WTC11 (cell line): ENCODE results near the gene COL5A1. TPM values are rescaled to one million over a fixed set of nuclear protein-coding genes. Genes with fewer than 3 reads are reported as not detected.

Experiments used
- ATAC-seq: fragments of 200-7000 bp; cut with Tn5 transposase; 2 replicates; pipeline ENCODE4 v1.10.0; 2021; ENCODE audit warnings: mild to moderate bottlenecking, moderate library complexity
- CTCF ChIA-PET: fragments of 300-600 bp; sonication (Branson Sonifier 250); formaldehyde crosslinking; loops from one replicate; lab custom pipeline; 2021; ENCODE audit warnings: antibody characterized with exemption; lab: Charles Lee
- POLR2A ChIA-PET: fragments of 350-600 bp; sonication (Branson Sonifier 250); formaldehyde crosslinking; loops from one replicate; lab custom pipeline; 2021; ENCODE audit warnings: antibody characterized with exemption; lab: Charles Lee
- DNase-seq: peaks from one replicate; pipeline ENCODE4 v3.0.0; 2021; ENCODE audit warnings: low spot score
- H3K27ac Mint-ChIP-seq: 2 replicates; pipeline ENCODE4 v1.8.0; 2021; ENCODE audit warnings: mixed read lengths
- H3K27me3 Mint-ChIP-seq: 2 replicates; pipeline ENCODE4 v1.8.0; 2021; ENCODE audit warnings: low read depth, mild to moderate bottlenecking, moderate library complexity, mixed read lengths
- H3K36me3 Mint-ChIP-seq: 2 replicates; pipeline ENCODE4 v1.8.0; 2021; ENCODE audit warnings: mixed read lengths
- H3K4me1 Mint-ChIP-seq: 2 replicates; pipeline ENCODE4 v1.8.0; 2022; ENCODE audit warnings: mixed read lengths
- H3K4me3 Mint-ChIP-seq: 2 replicates; pipeline ENCODE4 v1.8.0; 2021; ENCODE audit warnings: mild to moderate bottlenecking, moderate library complexity, mixed read lengths
- H3K9me3 Mint-ChIP-seq: 2 replicates; pipeline ENCODE4 v1.8.0; 2021; ENCODE audit warnings: mixed read lengths
- ARID4B ChIP-seq: sonication (generic); formaldehyde crosslinking; IDR thresholded peaks from 2 replicates; pipeline ENCODE4 v1.8.0; 2023; ENCODE audit warnings: missing genetic modification reagents, mild to moderate bottlenecking, borderline replicate concordance
- ATF6 ChIP-seq: sonication (generic); formaldehyde crosslinking; IDR thresholded peaks from 2 replicates; pipeline ENCODE4 v1.8.1; 2023; ENCODE audit warnings: mild to moderate bottlenecking, missing genetic modification reagents
- CTCF ChIP-seq: fragments of 200-600 bp; IDR thresholded peaks from 2 replicates; pipeline ENCODE4 v1.8.0; 2022; ENCODE audit warnings: antibody characterized with exemption
- FOXJ3 ChIP-seq: sonication (generic); formaldehyde crosslinking; IDR thresholded peaks from 2 replicates; pipeline ENCODE4 v1.9.0; 2021; ENCODE audit warnings: missing genetic modification reagents, mild to moderate bottlenecking, borderline replicate concordance
- HMGA2 ChIP-seq: fragments of 250-450 bp; sonication (Bioruptor Pico); IDR thresholded peaks from 2 replicates; pipeline ENCODE4 v1.4.0; 2021; ENCODE audit warnings: mild to moderate bottlenecking, moderate library complexity
- NFATC4 ChIP-seq: fragments of 250-450 bp; sonication (Bioruptor Pico); IDR thresholded peaks from 2 replicates; pipeline ENCODE4 v1.9.0; 2021; ENCODE audit warnings: mild to moderate bottlenecking
- PRRX2 ChIP-seq: fragments of 250-450 bp; sonication (Bioruptor Pico); IDR thresholded peaks from 2 replicates; pipeline ENCODE4 v1.8.0; 2021; ENCODE audit warnings: mild to moderate bottlenecking
- TEAD1 ChIP-seq: sonication (generic); formaldehyde crosslinking; IDR thresholded peaks from 2 replicates; pipeline ENCODE4 v1.8.0; 2022; ENCODE audit warnings: mild to moderate bottlenecking, missing genetic modification reagents
- TP53 ChIP-seq: sonication (generic); formaldehyde crosslinking; IDR thresholded peaks from 2 replicates; pipeline ENCODE4 v1.8.1; 2023; ENCODE audit warnings: mild to moderate bottlenecking, missing genetic modification reagents
- ZNF121 ChIP-seq: sonication (generic); formaldehyde crosslinking; IDR thresholded peaks from 2 replicates; pipeline ENCODE4 v1.8.0; 2023; ENCODE audit warnings: missing genetic modification reagents
- total RNA-seq: library from RNA; stranded (reverse); gene quantifications from 3 replicates; pipeline ENCODE4 v1.2.3, GENCODE V29; 2021

COL5A1 gene
- total RNA-seq, 1 experiment from 2014 or later = 13.5 TPM

GRCh38 chr9:134779640-134780039 is 138.0 kb downstream of the COL5A1 start:
- H3K4me1 Mint-ChIP-seq = peaks cover 9% of the 10 kb centered on the region
- CTCF ChIA-PET = interaction anchor here (1.2 to 2.2 kb wide), 8 partner anchors 10 to 260 kb away, joined by 3 to 24 read pairs (median 6); no protein-coding TSS in a partner anchor
- H3K4me3 Mint-ChIP-seq = no peak overlapping the region
- TF ChIP-seq TEAD1 (no peak), ZNF121 (no peak), ARID4B (CRISPR knock-in tag) (no peak), HMGA2 (CRISPR knock-in tag) (no peak), CTCF (no peak), ATF6 (no peak), TP53 (no peak), FOXJ3 (CRISPR knock-in tag) (no peak)
- TF ChIP-seq, all 79 proteins: peak for 0
- Mint-ChIP-seq H3K9me3 (no peaks in the 10 kb centered on the region), H3K27ac (peak overlapping the region; percentile 53; the same call in 1 of the 2 replicates), H3K36me3 (no peaks in the 10 kb centered on the region), H3K27me3 (no peaks in the 10 kb centered on the region)
- ATAC-seq (no peak), DNase-seq (no peak)
- POLR2A ChIA-PET = no interaction called here

- peaks cover 16% of the 10 kb centered on the region for H3K4me1 Mint-ChIP-seq
- no peaks in the 10 kb centered on the region for H3K27me3 Mint-ChIP-seq
- no peaks in the 10 kb centered on the region for H3K9me3 Mint-ChIP-seq
- H3K27ac Mint-ChIP-seq = no peak overlapping the region
- no peak overlapping the region for H3K4me3 Mint-ChIP-seq
- ChIA-PET CTCF (interaction anchor here (0.6 to 5.0 kb wide), 20 partner anchors 10 to 306 kb away, joined by 3 to 30 read pairs (median 3); partner anchors contain the start of gene OLFM1), POLR2A (no interaction called here)
- TF ChIP-seq NFATC4 (CRISPR knock-in tag) (no peak), PRRX2 (CRISPR knock-in tag) (no peak)
- ATAC-seq (peak; percentile 38), DNase-seq (peak; percentile 60)
- H3K36me3 Mint-ChIP-seq = no peaks in the 10 kb centered on the region
Observed at GRCh38 chr9:134781591-134782302, 140.1 kb downstream of the COL5A1 start.

GRCh38 chr9:134782921-134783698 is 141.5 kb downstream of the COL5A1 start:
- DNase-seq = no peak
- H3K4me3 Mint-ChIP-seq = no peak overlapping the region
- CTCF ChIA-PET = interaction anchor here (0.8 to 5.0 kb wide), 12 partner anchors 11 to 200 kb away, joined by 3 to 30 read pairs (median 4); no protein-coding TSS in a partner anchor
- no peaks in the 10 kb centered on the region for H3K36me3 Mint-ChIP-seq
- no peak for TF ChIP-seq NFATC4 (CRISPR knock-in tag)
- H3K27me3 Mint-ChIP-seq = no peaks in the 10 kb centered on the region
- ATAC-seq = no peak
- no peaks in the 10 kb centered on the region for H3K9me3 Mint-ChIP-seq
- POLR2A ChIA-PET = no interaction called here
- no peak overlapping the region for H3K27ac Mint-ChIP-seq
- peaks cover 16% of the 10 kb centered on the region for H3K4me1 Mint-ChIP-seq
